ENCODE results near the gene DOK6.

Gene DOK6

DNA sequence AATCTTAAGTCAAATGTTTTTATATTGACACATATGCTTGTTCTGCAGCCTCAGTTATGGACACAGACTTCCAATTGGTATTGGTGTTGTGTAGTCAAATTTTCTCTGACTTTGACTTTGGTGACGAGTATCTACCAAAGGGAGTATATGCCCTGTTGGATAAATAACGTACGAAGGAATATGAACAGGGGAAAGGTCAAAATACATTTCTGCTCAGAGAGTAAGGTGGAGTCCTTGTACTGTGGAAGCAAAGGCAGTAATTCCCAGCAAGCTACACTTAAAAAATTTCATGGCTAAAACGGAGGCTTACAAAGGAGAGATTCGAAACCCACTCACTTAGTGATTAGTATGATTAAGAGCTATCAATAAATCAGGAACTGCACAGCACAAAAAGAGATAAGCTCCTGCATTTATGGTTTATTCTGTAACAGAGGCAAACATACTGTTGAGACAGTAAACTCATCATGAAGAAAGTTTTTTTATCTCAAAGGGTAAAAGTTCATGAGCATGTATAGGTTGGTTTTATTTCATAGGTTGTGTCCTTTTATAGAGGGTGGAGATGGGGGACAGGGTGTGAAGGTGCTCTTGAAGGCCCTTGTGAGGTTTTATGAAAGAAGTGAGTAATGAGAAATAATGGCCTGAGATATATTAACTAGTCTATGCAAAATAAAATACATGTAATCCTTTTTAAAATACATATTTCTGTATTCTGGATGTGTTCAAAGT, 404.3 kb downstream of the DOK6 start:
- H3K79me1 ChIP-seq (replicated peaks; ENCODE audit: low read length, poor library complexity, severe bottlenecking): no peaks in the 10 kb centered on the region
- H3K9me3 ChIP-seq (ENCODE audit: control insufficient read depth, low read length): peaks cover under 1% of the 10 kb centered on the region
- H2BK15ac ChIP-seq (ENCODE audit: low read depth, poor library complexity, severe bottlenecking): no peak overlapping the region
- no peak overlapping the region for H3K9ac ChIP-seq (ENCODE audit: low read length)
- no peaks in the 10 kb centered on the region for H3K4me1 ChIP-seq (ENCODE audit: control insufficient read depth, insufficient read depth, low read depth, low read length)
- no peak overlapping the region for H3K14ac ChIP-seq (ENCODE audit: low read length in 2 of 2)
- H3K27me3 ChIP-seq (ENCODE audit: control insufficient read depth in 1 of 2, insufficient read depth in 1 of 2, low read length in 2 of 2): no peaks in the 10 kb centered on the region
- H2BK120ac ChIP-seq (ENCODE audit: low read depth, low read length): no peak overlapping the region
- no peak overlapping the region for H3K4me3 ChIP-seq (ENCODE audit: insufficient read depth in 1 of 2, low read depth in 1 of 2, low read length in 2 of 2)
- no peak for DNase-seq
- H2BK12ac ChIP-seq (ENCODE audit: low read length in 2 of 2): no peak overlapping the region
- no peak overlapping the region for H4K91ac ChIP-seq (ENCODE audit: low read length)
- H2BK5ac ChIP-seq (ENCODE audit: low read depth, low read length, poor library complexity, severe bottlenecking): no peak overlapping the region
- H3K4ac ChIP-seq (ENCODE audit: low read depth in 1 of 2, low read length in 2 of 2): no peak overlapping the region
- H2AK5ac ChIP-seq (ENCODE audit: low read length, severe bottlenecking): no peak overlapping the region
- H2AFZ ChIP-seq (ENCODE audit: low read depth, low read length): no peak overlapping the region
- no peak overlapping the region for H3K23ac ChIP-seq (ENCODE audit: low read length in 2 of 2)
- no peak overlapping the region for H3K4me2 ChIP-seq (ENCODE audit: low read length, poor library complexity, severe bottlenecking)
- H4K8ac ChIP-seq (ENCODE audit: low read length): no peak overlapping the region
- 99% methylated on average over 3 of the region's 5 CpGs for WGBS
- H3K36me3 ChIP-seq (ENCODE audit: control insufficient read depth in 1 of 2, insufficient read depth in 2 of 2, low read depth in 1 of 2, low read length in 2 of 2): no peaks in the 10 kb centered on the region
- no peak overlapping the region for H3K18ac ChIP-seq (ENCODE audit: low read depth in 1 of 2, low read length in 2 of 2)
- H3K27ac ChIP-seq (ENCODE audit: low read length, poor library complexity, severe bottlenecking): no peak overlapping the region

DNA sequence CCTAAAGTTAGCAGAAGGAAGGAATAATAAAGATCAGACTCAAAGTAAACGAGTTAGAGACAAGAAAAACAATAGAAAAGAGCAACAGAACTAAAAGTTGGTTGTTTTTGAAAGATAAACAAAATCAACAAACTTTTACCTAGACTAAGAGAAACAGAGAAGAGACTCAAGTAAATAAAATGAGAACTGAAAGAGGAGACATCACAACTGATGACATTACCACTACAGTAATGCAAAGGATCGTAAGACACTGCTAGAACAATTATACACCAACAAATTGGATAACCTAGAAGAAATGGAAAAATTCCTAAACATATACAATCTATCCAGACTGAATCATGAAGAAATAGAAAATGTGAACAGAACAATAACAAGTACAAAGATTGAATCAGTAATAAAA, 407.7 kb downstream of the DOK6 start:
- Histone ChIP-seq H3K23ac (ENCODE audit: low read length in 2 of 2) (no peak overlapping the region), H3K4ac (ENCODE audit: low read depth in 1 of 2, low read length in 2 of 2) (no peak overlapping the region)
- WGBS: no CpG with 5 or more reads among the region's 2 CpGs

DNA sequence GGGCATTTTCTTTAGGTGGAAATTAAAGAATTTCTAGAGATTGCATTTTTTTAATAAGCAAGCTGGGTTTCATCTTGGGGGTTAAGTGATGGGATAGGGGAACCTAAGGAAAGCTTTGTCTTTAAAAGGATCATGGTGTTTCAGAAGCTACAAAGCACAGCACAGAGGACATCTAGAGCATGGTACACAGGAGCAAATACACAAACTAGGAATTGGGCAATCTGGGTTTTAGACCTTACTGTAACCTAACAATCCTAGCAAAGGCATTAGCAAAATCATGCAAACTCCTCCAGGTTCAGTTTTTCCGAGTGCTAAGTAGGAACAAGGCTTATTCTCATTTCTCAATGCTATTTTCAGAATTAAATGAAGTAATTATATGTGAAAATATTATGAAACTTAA, 412.9 kb downstream of the DOK6 start:
- no peaks in the 10 kb centered on the region for H3K4me1 ChIP-seq (ENCODE audit: control insufficient read depth, insufficient read depth, low read depth, low read length)
- no peak overlapping the region for H3K4ac ChIP-seq (ENCODE audit: low read depth in 1 of 2, low read length in 2 of 2)
- no peak overlapping the region for H4K91ac ChIP-seq (ENCODE audit: low read length)
- no peaks in the 10 kb centered on the region for H3K27me3 ChIP-seq (ENCODE audit: control insufficient read depth in 1 of 2, insufficient read depth in 1 of 2, low read length in 2 of 2)
- H2AFZ ChIP-seq (ENCODE audit: low read depth, low read length): no peak overlapping the region
- H3K9me3 ChIP-seq (ENCODE audit: control insufficient read depth, low read length): peaks cover 4% of the 10 kb centered on the region
- no CpG with 5 or more reads among the region's 1 CpG for WGBS
- H3K36me3 ChIP-seq (ENCODE audit: control insufficient read depth in 1 of 2, insufficient read depth in 2 of 2, low read depth in 1 of 2, low read length in 2 of 2): no peaks in the 10 kb centered on the region
- no peak overlapping the region for H2BK5ac ChIP-seq (ENCODE audit: low read depth, low read length, poor library complexity, severe bottlenecking)
- DNase-seq: no peak
- H4K8ac ChIP-seq (ENCODE audit: low read length): no peak overlapping the region
- no peak overlapping the region for H3K23ac ChIP-seq (ENCODE audit: low read length in 2 of 2)
- no peak overlapping the region for H2AK5ac ChIP-seq (ENCODE audit: low read length, severe bottlenecking)
- H3K18ac ChIP-seq (ENCODE audit: low read depth in 1 of 2, low read length in 2 of 2): no peak overlapping the region
- no peaks in the 10 kb centered on the region for H3K79me1 ChIP-seq (replicated peaks; ENCODE audit: low read length, poor library complexity, severe bottlenecking)
- no peak overlapping the region for H3K4me2 ChIP-seq (ENCODE audit: low read length, poor library complexity, severe bottlenecking)
- no peak overlapping the region for H3K4me3 ChIP-seq (ENCODE audit: insufficient read depth in 1 of 2, low read depth in 1 of 2, low read length in 2 of 2)
- H2BK12ac ChIP-seq (ENCODE audit: low read length in 2 of 2): no peak overlapping the region
- H2BK15ac ChIP-seq (ENCODE audit: low read depth, poor library complexity, severe bottlenecking): no peak overlapping the region
- H3K14ac ChIP-seq (ENCODE audit: low read length in 2 of 2): no peak overlapping the region
- H3K27ac ChIP-seq (ENCODE audit: low read length, poor library complexity, severe bottlenecking): no peak overlapping the region
- no peak overlapping the region for H3K9ac ChIP-seq (ENCODE audit: low read length)
- H2BK120ac ChIP-seq (ENCODE audit: low read depth, low read length): no peak overlapping the region

More for the DNA sequence above, 407.7 kb downstream of the DOK6 start:
- H2AK5ac ChIP-seq (ENCODE audit: low read length, severe bottlenecking): no peak overlapping the region
- H4K91ac ChIP-seq (ENCODE audit: low read length): no peak overlapping the region
- no peaks in the 10 kb centered on the region for H3K27me3 ChIP-seq (ENCODE audit: control insufficient read depth in 1 of 2, insufficient read depth in 1 of 2, low read length in 2 of 2)
- no peak overlapping the region for H2BK15ac ChIP-seq (ENCODE audit: low read depth, poor library complexity, severe bottlenecking)
- H3K4me3 ChIP-seq (ENCODE audit: insufficient read depth in 1 of 2, low read depth in 1 of 2, low read length in 2 of 2): no peak overlapping the region
- H4K8ac ChIP-seq (ENCODE audit: low read length): no peak overlapping the region
- H3K4me2 ChIP-seq (ENCODE audit: low read length, poor library complexity, severe bottlenecking): no peak overlapping the region
- H3K79me1 ChIP-seq (replicated peaks; ENCODE audit: low read length, poor library complexity, severe bottlenecking): no peaks in the 10 kb centered on the region
- H2BK5ac ChIP-seq (ENCODE audit: low read depth, low read length, poor library complexity, severe bottlenecking): no peak overlapping the region
- H3K9ac ChIP-seq (ENCODE audit: low read length): no peak overlapping the region
- no peak overlapping the region for H2BK120ac ChIP-seq (ENCODE audit: low read depth, low read length)
- no peak overlapping the region for H3K14ac ChIP-seq (ENCODE audit: low read length in 2 of 2)
- no peak overlapping the region for H3K18ac ChIP-seq (ENCODE audit: low read depth in 1 of 2, low read length in 2 of 2)
- no peaks in the 10 kb centered on the region for H3K4me1 ChIP-seq (ENCODE audit: control insufficient read depth, insufficient read depth, low read depth, low read length)
- no peak for DNase-seq
- no peak overlapping the region for H3K27ac ChIP-seq (ENCODE audit: low read length, poor library complexity, severe bottlenecking)
- no peaks in the 10 kb centered on the region for H3K36me3 ChIP-seq (ENCODE audit: control insufficient read depth in 1 of 2, insufficient read depth in 2 of 2, low read depth in 1 of 2, low read length in 2 of 2)
- H2BK12ac ChIP-seq (ENCODE audit: low read length in 2 of 2): no peak overlapping the region
- H3K9me3 ChIP-seq (ENCODE audit: control insufficient read depth, low read length): peaks cover 4% of the 10 kb centered on the region
- H2AFZ ChIP-seq (ENCODE audit: low read depth, low read length): no peak overlapping the region

DNA sequence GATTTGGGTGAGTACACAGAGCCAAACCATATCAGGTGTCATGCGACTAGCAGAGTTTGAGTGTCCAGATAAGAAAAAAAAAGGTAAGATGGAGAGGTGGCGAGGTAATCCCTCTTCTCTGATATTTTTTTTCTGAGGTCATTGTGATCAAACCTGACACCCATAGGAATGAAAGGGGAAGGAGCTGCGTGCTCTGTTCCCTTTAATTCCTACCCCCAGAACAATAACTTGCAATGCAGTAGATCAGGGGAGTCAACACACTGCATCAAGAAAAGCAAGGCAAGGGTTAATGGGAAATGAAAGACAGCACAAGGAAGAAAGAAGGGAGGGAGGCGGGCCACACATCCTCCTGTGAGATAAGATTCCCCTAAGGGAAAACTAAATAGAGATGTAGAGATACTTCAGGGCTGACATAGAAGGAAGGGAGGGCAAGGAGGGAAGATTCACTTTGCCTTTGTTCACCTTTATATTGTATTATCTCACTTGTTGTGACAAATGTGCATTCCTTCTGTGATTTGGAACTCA, 414.2 kb downstream of the DOK6 start:
- no peak overlapping the region for H3K4ac ChIP-seq (ENCODE audit: low read depth in 1 of 2, low read length in 2 of 2)
- H3K23ac ChIP-seq (ENCODE audit: low read length in 2 of 2): no peak overlapping the region
- 88% methylated on average over 3 of the region's 4 CpGs for WGBS
- H2AFZ ChIP-seq (ENCODE audit: low read depth, low read length): no peak overlapping the region
- H3K27ac ChIP-seq (ENCODE audit: low read length, poor library complexity, severe bottlenecking): no peak overlapping the region
- H2BK15ac ChIP-seq (ENCODE audit: low read depth, poor library complexity, severe bottlenecking): no peak overlapping the region
- no peaks in the 10 kb centered on the region for H3K4me1 ChIP-seq (ENCODE audit: control insufficient read depth, insufficient read depth, low read depth, low read length)
- no peak overlapping the region for H3K9ac ChIP-seq (ENCODE audit: low read length)
- H2BK12ac ChIP-seq (ENCODE audit: low read length in 2 of 2): no peak overlapping the region
- no peak overlapping the region for H2BK120ac ChIP-seq (ENCODE audit: low read depth, low read length)
- peaks cover 4% of the 10 kb centered on the region for H3K9me3 ChIP-seq (ENCODE audit: control insufficient read depth, low read length)
- no peak overlapping the region for H3K4me3 ChIP-seq (ENCODE audit: insufficient read depth in 1 of 2, low read depth in 1 of 2, low read length in 2 of 2)
- H3K27me3 ChIP-seq (ENCODE audit: control insufficient read depth in 1 of 2, insufficient read depth in 1 of 2, low read length in 2 of 2): no peaks in the 10 kb centered on the region
- H3K4me2 ChIP-seq (ENCODE audit: low read length, poor library complexity, severe bottlenecking): no peak overlapping the region
- H4K91ac ChIP-seq (ENCODE audit: low read length): no peak overlapping the region
- H2AK5ac ChIP-seq (ENCODE audit: low read length, severe bottlenecking): no peak overlapping the region
- H3K79me1 ChIP-seq (replicated peaks; ENCODE audit: low read length, poor library complexity, severe bottlenecking): no peaks in the 10 kb centered on the region
- H3K14ac ChIP-seq (ENCODE audit: low read length in 2 of 2): no peak overlapping the region
- no peak overlapping the region for H3K18ac ChIP-seq (ENCODE audit: low read depth in 1 of 2, low read length in 2 of 2)
- no peak overlapping the region for H4K8ac ChIP-seq (ENCODE audit: low read length)
- DNase-seq: no peak
- H2BK5ac ChIP-seq (ENCODE audit: low read depth, low read length, poor library complexity, severe bottlenecking): no peak overlapping the region
- no peaks in the 10 kb centered on the region for H3K36me3 ChIP-seq (ENCODE audit: control insufficient read depth in 1 of 2, insufficient read depth in 2 of 2, low read depth in 1 of 2, low read length in 2 of 2)
